Activated T-cell treated with anti-CD3 and anti-CD28 coated beads for 24 hours (primary cell): ENCODE data around the gene ACVRL1.

Experiments used
- DNase-seq: peaks from one replicate; pipeline ENCODE4 v3.0.0-alpha.2; 2020; ENCODE audit warnings: low read depth

Gene ACVRL1

DNA sequence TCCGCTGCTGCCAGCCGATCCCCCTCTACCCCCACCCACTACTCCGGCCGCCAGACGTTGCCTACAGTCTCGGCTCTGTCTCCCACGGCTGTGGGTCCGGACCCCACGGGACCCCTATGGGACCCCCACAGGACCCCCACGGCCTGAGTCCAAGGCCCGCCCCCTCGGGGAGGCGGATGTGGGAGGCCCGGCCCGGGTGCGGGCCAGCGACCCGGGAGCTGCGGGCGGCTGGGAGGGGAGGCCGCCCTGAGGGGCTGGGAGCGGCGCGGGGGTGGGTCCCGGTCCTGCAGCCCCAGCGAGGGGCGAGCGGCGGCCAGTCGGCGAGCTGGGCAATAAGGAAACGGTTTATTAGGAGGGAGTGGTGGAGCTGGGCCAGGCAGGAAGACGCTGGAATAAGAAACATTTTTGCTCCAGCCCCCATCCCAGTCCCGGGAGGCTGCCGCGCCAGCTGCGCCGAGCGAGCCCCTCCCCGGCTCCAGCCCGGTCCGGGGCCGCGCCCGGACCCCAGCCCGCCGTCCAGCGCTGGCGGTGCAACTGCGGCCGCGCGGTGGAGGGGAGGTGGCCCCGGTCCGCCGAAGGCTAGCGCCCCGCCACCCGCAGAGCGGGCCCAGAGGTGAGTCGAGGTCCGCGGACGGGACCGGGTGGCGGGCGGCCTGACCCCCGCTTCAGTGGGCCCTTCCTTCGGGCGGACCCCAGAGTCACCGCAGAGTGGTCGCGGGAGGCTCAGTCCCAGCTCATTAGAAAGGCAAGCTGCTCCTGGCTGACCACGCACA lies at the start of gene ACVRL1:
ACVRL1 (plus strand) TSS at position 422 of the 773 bp plus-strand sequence. CDS start 4,971 bp downstream, outside the sequence.
- no peak for DNase-seq

GRCh38 chr12:51860986-51861385 lies 46.3 kb upstream of the ACVRL1 start:
- DNase-seq = no peak

- no peak for DNase-seq
Observed at GRCh38 chr12:51862947-51863346, 44.4 kb upstream of the ACVRL1 start.

- no peak for DNase-seq
Observed at GRCh38 chr12:51863363-51863932, 43.9 kb upstream of the ACVRL1 start.

DNA sequence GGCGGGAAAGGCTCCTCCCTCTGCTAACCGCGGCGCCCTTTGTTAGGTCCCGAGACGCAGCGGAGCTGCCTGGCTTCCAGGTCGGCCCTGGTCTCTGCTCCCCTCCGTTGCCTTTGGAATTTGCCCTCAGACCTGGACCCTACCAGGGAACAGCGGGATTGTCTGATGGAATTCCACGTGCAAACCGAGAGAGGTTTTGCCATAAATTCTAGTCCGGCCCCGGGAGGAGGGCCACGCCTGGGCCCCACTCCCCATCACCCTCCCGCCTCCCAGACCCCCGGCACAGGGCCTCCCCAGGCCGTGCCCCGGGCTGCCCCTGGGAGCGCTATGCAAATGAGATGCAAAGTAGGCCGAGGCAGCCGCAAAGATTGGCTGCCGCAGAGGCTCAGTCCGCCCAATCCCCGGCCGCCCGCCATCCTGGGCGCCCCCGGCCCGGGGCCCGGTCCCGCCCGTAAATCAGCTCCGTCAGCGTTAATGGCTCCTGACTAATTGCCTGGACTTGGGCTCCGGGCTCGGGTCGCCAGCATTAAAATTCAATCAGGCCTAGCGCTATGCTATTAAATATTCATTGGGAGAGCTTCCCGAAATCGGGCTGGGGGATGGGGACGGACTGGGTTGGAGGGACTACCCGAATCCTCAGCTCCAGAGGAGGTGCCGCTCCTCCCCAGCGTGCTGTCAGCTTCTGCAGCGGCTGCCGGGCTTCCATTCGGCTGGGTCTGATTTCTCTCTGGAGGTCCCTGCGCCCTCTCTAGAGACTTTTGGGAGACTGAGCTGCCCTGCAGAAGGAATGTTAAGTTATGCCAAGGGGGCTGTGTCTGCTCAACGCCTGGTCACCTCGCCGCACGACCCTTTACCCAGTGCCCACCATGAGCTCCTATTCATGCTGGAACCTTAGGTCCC lies 43.1 kb upstream of the ACVRL1 start:
- peak; percentile 20 for DNase-seq

GRCh38 chr12:51864833-51865670 lies 42.3 kb upstream of the ACVRL1 start:
- DNase-seq = no peak

- no peak for DNase-seq
Observed at GRCh38 chr12:51865757-51866270, 41.5 kb upstream of the ACVRL1 start.

DNA sequence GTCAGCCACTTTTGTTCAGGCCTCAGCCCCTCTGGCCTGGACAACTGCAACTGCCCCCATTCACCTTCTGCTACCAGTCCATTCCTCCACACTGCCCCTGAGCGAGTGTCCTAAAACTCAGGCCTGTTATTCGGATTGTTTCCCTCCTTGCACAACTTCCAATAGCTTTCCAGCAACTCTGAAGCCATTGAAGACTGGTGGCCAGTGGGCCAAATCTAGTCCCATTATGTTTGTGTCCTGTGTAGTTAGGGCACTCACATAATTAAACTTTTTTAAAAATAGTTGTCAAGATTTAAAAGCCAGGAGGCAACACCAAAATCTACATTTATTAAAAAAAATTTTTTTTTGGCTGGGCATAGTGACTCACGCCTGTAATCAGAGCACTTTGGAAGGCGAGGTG lies 41.0 kb upstream of the ACVRL1 start:
- DNase-seq = no peak

DNA sequence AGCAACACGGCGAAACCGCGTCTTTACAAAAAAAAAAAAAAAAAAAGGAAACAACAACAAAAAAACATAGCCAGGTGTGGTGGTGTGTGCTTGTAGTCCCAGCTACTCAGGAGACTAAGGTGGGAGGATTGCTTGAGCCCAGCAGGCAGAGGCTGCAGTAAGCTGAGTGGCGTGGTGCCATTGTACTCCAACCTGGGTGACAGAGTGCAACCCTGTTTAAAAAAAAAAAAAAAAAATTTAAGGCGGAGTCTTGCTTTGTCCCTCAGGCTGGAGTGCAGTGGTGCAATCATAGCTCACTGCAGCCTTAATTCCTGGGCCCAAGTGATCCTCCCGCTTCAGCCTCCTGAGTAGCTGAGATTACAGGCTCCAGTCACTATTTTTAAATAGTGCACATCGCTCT lies 40.5 kb upstream of the ACVRL1 start:
- no peak for DNase-seq

- no peak for DNase-seq
Observed at GRCh38 chr12:51867371-51867770, 39.9 kb upstream of the ACVRL1 start.

DNA sequence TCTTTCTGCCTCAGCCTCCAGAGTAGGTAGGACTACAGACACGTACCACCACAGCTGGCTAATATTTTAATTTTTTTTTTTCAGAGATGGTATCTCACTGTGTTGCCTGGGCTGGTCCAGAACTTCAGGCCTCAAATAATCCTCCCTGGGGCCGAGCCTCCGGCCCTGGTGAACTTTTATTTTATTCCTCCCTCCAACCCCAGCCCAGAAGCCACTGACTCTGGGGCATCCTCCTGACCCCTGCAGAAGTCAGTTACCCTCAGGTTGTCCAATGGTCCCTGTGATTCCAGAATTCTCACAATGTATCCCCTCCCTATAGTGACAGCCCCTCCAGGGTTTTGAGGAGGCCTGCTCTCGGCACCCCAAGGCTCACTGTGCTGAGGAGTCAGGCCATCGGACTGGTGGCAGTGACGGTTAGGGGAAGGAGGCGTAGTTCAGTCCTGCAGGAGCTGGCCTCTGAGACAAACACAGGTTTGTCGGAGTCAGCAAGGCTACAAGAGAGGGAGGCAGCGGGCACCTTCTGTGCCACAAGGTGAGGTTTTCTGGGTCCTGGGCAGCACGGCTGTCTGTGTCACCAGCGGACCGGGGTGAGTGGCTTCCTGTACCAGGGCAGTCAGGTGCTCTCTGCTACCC lies 39.4 kb upstream of the ACVRL1 start:
- DNase-seq = no peak

DNA sequence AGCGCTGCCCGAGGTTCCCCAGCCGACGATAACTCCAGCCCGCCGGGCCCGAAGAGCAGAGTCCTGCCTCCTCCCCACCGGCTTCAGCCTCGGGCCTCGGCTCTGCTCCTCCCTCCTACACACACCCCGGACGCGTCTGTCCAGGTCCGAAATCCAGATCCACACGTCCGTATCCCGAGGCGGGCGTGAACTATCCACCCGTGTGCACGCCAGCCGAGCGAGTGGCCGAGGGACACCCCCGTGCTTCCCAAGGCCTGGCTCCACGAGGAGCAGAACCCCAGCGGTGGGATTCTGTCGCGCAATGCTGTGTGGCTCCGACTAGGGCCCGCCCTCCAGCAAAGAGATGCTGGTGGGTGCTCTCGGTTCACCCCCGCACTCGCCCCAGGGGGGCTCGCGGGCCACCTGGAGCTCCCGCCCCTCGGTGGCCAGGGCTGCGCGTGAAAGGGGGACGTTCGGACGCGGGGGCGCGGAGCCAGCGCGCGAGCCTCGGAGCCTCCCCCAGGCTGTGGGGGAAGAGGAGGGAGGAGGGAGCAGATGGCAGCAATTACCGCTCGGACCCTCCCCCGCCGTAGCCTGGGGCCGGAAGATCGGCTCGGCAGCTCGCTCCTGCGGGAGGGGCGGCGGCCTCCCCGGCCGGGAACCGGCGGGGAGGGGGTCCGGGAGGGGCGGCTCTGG lies 38.3 kb upstream of the ACVRL1 start:
- no peak for DNase-seq

GRCh38 chr12:51869496-51869865 lies 37.8 kb upstream of the ACVRL1 start:
- DNase-seq = no peak

GRCh38 chr12:51869931-51870330 lies 37.4 kb upstream of the ACVRL1 start:
- no peak for DNase-seq

DNA sequence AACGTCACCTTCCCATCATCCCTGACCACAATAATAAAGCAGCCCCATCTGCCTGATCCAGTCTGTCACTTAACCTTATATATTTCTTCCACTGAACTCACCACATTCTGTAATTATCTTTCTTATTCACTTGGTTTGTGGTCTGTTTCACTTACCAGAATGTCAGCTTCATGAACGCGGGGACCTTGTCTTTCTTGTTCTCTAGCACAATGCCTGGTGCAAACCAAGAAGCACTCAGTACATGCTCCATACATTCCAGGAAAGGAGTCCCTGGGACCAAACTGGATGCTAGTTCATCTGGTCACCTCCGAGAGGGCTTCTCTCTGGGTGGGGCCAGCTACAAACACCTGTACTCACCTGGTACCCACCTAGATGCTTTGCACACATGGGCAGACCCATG lies 36.8 kb upstream of the ACVRL1 start:
- DNase-seq = no peak

GRCh38 chr12:51871126-51871525 lies 36.2 kb upstream of the ACVRL1 start:
- no peak for DNase-seq

GRCh38 chr12:51871918-51872688 lies 35.2 kb upstream of the ACVRL1 start:
- DNase-seq = no peak

DNA sequence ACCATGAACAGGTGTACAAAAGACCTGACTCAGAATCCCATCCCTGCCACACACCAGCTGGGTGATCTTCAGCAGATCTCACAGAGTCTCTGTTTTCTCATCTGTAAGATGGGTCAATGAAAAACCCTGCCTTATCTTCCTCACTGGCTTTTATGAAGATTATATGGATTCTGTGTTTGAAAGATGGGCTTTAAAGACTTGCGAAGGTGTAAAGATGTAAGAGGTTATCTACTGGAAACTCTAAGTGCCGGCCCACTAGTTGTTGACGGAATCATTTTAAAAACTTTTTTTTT lies 34.7 kb upstream of the ACVRL1 start:
- no peak for DNase-seq

GRCh38 chr12:51873251-51873994 lies 33.9 kb upstream of the ACVRL1 start:
- DNase-seq = no peak
